GM13977 (cell line): ENCODE results near the gene HJURP.

Experiments
- DNase-seq: peaks from one replicate; pipeline ENCODE4 v3.0.0; 2012; ENCODE audit warnings: low spot score
- in situ Hi-C: fragments of 300-500 bp; cut with MboI; formaldehyde crosslinking; loops from one replicate; pipeline ENCODE4 v1.12.0; 2022; ENCODE audit warnings: low sequenced_read_pairs, low pct_unique_long_range_greater_than_20kb, mixed read lengths, inconsistent platforms; ENCODE audit not compliant: unreplicated experiment
- TF ChIP-seq, protein P1 (sequence below): IDR thresholded peaks from 2 replicates; pipeline ENCODE4 v1.5.1; 2012; ENCODE audit warnings: mild to moderate bottlenecking, control low read depth; ENCODE audit not compliant: insufficient read depth; ENCODE audit errors: extremely low read depth, missing control alignments

Gene HJURP

DNA sequence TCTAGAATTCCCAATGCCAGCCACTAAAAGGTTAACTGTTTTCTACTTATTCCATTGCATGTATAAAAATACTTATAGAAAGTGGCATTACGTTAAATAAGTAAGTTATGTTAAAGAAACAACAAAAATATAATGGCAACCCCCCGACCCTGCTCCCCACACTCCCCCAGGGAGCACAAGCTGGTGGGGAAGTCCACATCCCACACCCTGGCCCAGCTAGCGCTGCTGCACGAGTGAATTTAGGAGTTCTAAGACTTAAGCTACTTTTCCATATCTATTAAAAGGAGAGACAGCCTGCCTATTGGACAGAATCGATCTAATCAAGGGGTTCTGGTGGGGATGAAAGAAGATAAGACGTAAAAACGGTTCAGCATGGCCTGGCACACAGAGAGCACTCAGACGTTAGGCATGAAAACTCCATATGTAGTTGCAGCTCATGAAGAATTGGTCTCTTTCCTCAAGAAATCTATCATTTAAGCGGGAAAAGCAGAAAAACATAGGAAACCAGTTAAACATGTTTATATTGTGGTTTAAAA lies 16.6 kb downstream of the HJURP start:
- DNase-seq: no peak
- TF ChIP-seq, protein P1, sequence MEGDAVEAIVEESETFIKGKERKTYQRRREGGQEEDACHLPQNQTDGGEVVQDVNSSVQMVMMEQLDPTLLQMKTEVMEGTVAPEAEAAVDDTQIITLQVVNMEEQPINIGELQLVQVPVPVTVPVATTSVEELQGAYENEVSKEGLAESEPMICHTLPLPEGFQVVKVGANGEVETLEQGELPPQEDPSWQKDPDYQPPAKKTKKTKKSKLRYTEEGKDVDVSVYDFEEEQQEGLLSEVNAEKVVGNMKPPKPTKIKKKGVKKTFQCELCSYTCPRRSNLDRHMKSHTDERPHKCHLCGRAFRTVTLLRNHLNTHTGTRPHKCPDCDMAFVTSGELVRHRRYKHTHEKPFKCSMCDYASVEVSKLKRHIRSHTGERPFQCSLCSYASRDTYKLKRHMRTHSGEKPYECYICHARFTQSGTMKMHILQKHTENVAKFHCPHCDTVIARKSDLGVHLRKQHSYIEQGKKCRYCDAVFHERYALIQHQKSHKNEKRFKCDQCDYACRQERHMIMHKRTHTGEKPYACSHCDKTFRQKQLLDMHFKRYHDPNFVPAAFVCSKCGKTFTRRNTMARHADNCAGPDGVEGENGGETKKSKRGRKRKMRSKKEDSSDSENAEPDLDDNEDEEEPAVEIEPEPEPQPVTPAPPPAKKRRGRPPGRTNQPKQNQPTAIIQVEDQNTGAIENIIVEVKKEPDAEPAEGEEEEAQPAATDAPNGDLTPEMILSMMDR: no peak
- in situ Hi-C loops: no loop called here

- TF ChIP-seq, protein P1: no peak
- in situ Hi-C loops: no loop called here
- DNase-seq: no peak
Measured at GRCh38 chr2:233836359-233836758, 18.0 kb downstream of the HJURP start.

DNA sequence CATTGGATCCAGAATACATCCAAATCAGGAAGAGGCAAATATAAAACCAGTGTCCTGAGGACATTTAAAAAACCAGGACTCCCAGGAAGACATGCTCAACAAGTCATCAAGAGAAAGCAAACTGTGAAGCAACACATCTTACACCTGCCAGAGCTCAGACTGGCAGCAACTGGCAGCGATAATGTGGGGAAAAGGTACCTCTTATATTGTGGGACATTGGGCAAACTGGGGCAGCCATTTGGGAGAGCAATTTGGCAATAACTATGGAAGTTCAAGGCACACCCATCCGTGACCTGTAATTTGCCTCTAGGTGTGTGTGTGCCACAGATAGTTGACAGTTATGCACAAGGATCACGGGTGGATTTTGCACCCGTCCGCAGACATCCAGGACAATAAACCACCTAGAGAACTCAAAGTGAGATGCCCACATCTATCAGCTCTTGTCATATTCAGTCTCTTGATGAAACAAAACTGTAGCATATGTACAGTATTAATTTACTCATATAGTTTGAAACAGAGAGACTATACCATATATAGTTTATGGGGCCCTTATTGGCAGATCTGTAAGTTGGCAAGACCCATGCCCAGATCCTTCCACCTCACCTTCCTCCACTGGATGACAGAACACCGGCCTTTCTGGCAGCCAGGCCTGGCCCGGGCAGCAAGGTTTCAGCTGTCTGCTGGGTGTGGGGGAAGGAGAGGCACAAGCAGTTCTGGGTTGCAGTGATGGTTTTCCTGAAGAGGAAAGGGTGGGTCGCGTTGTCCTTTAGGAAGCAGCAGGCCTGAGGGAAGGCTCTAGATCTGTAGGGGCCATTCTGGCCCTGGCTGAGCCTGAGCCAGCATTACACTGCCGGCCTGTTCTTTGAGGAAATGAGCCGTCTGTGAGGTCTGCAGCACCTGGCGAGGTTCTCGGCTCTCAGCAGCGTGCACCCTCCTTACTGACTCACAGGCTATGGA lies 18.8 kb downstream of the HJURP start:
- no peak for DNase-seq
- TF ChIP-seq, protein P1: no peak
- in situ Hi-C loops: no loop called here

GRCh38 chr2:233833345-233833744 lies 21.0 kb downstream of the HJURP start:
- in situ Hi-C loops: no loop called here
- DNase-seq: no peak
- TF ChIP-seq, protein P1: no peak

- TF ChIP-seq, protein P1: peak; percentile 30
- in situ Hi-C loops: no loop called here
- peak; percentile 52 for DNase-seq
Measured at GRCh38 chr2:233832869-233833311, 21.4 kb downstream of the HJURP start.

DNA sequence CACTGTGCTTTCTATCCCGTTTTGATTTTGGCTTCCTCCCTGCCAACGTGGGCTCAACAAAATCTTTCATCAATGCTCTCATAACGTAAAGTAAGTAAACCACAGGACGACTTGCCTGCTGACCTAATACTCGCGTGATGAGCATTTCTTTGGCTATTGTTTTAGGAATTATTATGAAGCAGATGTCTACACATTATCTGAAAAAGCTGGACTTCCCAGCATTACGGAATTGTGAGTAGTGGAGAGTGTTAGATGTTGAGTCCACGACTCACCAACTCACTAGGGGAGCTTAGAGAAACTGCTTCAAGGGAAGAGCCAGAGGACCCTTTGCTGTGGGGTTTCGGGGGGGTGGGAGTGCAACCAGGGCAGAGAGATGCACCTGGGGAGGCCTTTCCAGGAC lies 21.9 kb downstream of the HJURP start:
- DNase-seq: no peak
- TF ChIP-seq, protein P1: no peak
- in situ Hi-C loops: no loop called here
